Sigmoid colon (tissue), 4 donors: ENCODE data around the gene PLOD2.

Experiments
- CTCF ChIP-seq, 4 experiments: fragments of 450-650 bp in 3 of 4; fragments of 200-600 bp in 1 of 4; IDR thresholded peaks; one replicate each; pipeline ENCODE4 v1.5.1; 2016 to 2019; ENCODE audit warnings: antibody characterized with exemption in 4 of 4, mild to moderate bottlenecking in 3 of 4, moderate library complexity in 2 of 4
- EP300 ChIP-seq, 4 donors: sonication (generic); formaldehyde crosslinking; IDR thresholded peaks; one replicate each; pipeline ENCODE4 v1.6.1; 2017; ENCODE audit warnings: antibody characterized with exemption in 4 of 4
- POLR2A ChIP-seq, 2 donors: fragments of 450-650 bp; IDR thresholded peaks; one replicate each; pipeline ENCODE4 v1.6.1; 2016; ENCODE audit warnings: antibody characterized with exemption in 2 of 2, mild to moderate bottlenecking in 2 of 2, moderate library complexity in 2 of 2

DNA sequence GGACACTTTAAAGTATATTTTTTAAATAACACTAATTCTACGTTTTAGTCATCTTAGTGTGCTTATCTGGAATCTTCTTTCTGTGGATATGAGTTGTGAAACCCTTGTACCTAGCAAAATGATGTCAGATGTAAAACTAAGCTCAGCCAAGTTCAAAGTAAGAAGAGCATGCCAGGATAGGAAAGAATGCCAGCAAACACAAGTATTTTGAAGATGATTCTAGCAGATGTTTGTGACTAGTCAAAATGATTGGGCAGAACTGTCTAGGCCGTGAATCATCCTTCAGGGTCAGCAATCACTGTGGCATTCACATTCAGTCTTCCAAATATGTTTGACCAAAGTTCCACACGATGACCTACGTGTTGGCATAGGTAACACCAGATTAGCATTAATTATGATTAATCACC is 5.4 kb upstream of the PLOD2 start:
- TF ChIP-seq EP300 (IDR thresholded peaks at IDR 0.05) (no peak), CTCF (IDR thresholded peaks at IDR 0.05) (no peak), POLR2A (IDR thresholded peaks at IDR 0.05) (no peak)
